ENCODE data around the gene LBH. TPM values are rescaled to one million over a fixed set of nuclear protein-coding genes. Genes with fewer than 3 reads are reported as not detected.

Gene LBH
- total RNA-seq, 1 donor from 2014 or later, result 49.9 TPM

Other genes starting within 250 kb of the LBH start
- 79.4 and 99.2 TPM in 2 replicates for gene YPEL5, start 84.5 kb upstream of the LBH start, total RNA-seq
- gene LCLAT1, start 215.7 kb downstream of the LBH start, total RNA-seq, result 14.6 and 15.4 TPM in 2 replicates